Endothelial cell of umbilical vein (primary cell): ENCODE data around the gene PRKAR1B. TPM values are rescaled to one million over a fixed set of nuclear protein-coding genes. Genes with fewer than 3 reads are reported as not detected.

Experiments used
- BruUV-seq: library from RNA; stranded (reverse); fragments of 400-500 nt; replicated peaks from 2 replicates; lab custom pipeline; 2021; lab: Mats Ljungman, UMichigan
- CTCF ChIA-PET: fragments of 300-600, 350-600 bp; sonication (Branson Sonifier 250); formaldehyde crosslinking; loops from one replicate; lab custom pipeline; 2021; ENCODE audit warnings: antibody characterized with exemption, inconsistent platforms; lab: Charles Lee
- POLR2A ChIA-PET: fragments of 300-600, 350-600 bp; sonication (Branson Sonifier 250); formaldehyde crosslinking; loops from one replicate; lab custom pipeline; 2021; ENCODE audit warnings: antibody characterized with exemption, inconsistent platforms; lab: Charles Lee
- DNase-seq: peaks from one replicate; pipeline ENCODE4 v3.0.0-alpha.2; 2011; ENCODE audit warnings: low read depth, low spot score
- FAIRE-seq: peaks from 2 replicates; lab custom pipeline; 2011; peaks lifted over from hg19 to GRCh38; lab: Jason Lieb, UNC
- H2AFZ ChIP-seq: 2 replicates; pipeline ENCODE4 v1.6.0; 2012; ENCODE audit warnings: low read depth, low read length, control low read depth, inconsistent platforms
- H3K27ac ChIP-seq: 2 replicates; pipeline ENCODE4 v1.5.1; 2011; ENCODE audit warnings: low read depth, mild to moderate bottlenecking, control low read depth, low read length, moderate library complexity; ENCODE audit not compliant: insufficient read depth
- H3K27me3 ChIP-seq, 2 experiments: 2 replicates each; pipeline versions ENCODE4 v1.6.0 to v1.6.1; 2011; ENCODE audit warnings: low read length in 2 of 2, mixed read lengths in 1 of 2; ENCODE audit not compliant: control insufficient read depth in 2 of 2, insufficient read depth in 2 of 2
- H3K36me3 ChIP-seq, 2 experiments: 2 replicates in 1 of 2; 3 replicates in 1 of 2; pipeline ENCODE4 v1.5.1; 2011; ENCODE audit warnings: low read length in 2 of 2, mild to moderate bottlenecking in 1 of 2, moderate library complexity in 1 of 2; ENCODE audit not compliant: control insufficient read depth in 2 of 2, insufficient read depth in 2 of 2; ENCODE audit errors: extremely low read depth in 1 of 2
- H3K4me1 ChIP-seq: 3 replicates; pipeline ENCODE4 v1.5.1; 2011; ENCODE audit warnings: mild to moderate bottlenecking, low read length; ENCODE audit not compliant: control insufficient read depth, insufficient read depth; ENCODE audit errors: extremely low read depth
- H3K4me2 ChIP-seq: 2 replicates; pipeline ENCODE4 v1.6.1; 2011; ENCODE audit warnings: low read length, control low read depth, mixed read lengths; ENCODE audit not compliant: insufficient read depth
- H3K4me3 ChIP-seq, 3 experiments: fragments of 200-600 bp in 1 of 3; sonication (generic), shearing (Covaris generic) in 1 of 3; replicated peaks in 1 of 3; 2 replicates each; pipeline ENCODE4 v1.5.1; 2011 to 2016; ENCODE audit warnings: control low read depth in 3 of 3, low read length in 3 of 3, mild to moderate bottlenecking in 2 of 3, inconsistent platforms in 1 of 3, low read depth in 1 of 3, moderate library complexity in 1 of 3; ENCODE audit not compliant: insufficient read depth in 1 of 3
- H3K79me2 ChIP-seq: 2 replicates; pipeline ENCODE4 v1.6.0; 2012; ENCODE audit warnings: low read length, inconsistent platforms; ENCODE audit not compliant: control insufficient read depth, insufficient read depth
- H3K9ac ChIP-seq: replicated peaks from 2 replicates; pipeline ENCODE3; 2011; ENCODE audit warnings: low read length, control low read depth; ENCODE audit not compliant: insufficient read depth; ENCODE audit errors: extremely low read depth
- H3K9me1 ChIP-seq: replicated peaks from 3 replicates; pipeline ENCODE4 v1.6.0; 2011; ENCODE audit warnings: mild to moderate bottlenecking, low read length; ENCODE audit not compliant: control insufficient read depth, insufficient read depth; ENCODE audit errors: extremely low read depth
- H3K9me3 ChIP-seq: replicated peaks from 2 replicates; pipeline ENCODE4 v1.5.1; 2012; ENCODE audit warnings: low read length, inconsistent platforms; ENCODE audit not compliant: control insufficient read depth, insufficient read depth
- H4K20me1 ChIP-seq: replicated peaks from 2 replicates; pipeline ENCODE3; 2011; ENCODE audit warnings: mild to moderate bottlenecking, low read length; ENCODE audit not compliant: control insufficient read depth, insufficient read depth; ENCODE audit errors: extremely low read depth
- CTCF ChIP-seq, 2 donors: IDR thresholded peaks; 1 replicate in 1 of 2; 2 replicates in 1 of 2; pipeline ENCODE4 v1.5.1; 2011; ENCODE audit warnings: low read length in 2 of 2, mild to moderate bottlenecking in 2 of 2, moderate library complexity in 2 of 2, control low read depth in 1 of 2, inconsistent platforms in 1 of 2, low read depth in 1 of 2; ENCODE audit not compliant: insufficient read depth in 1 of 2; ENCODE audit errors: extremely low read depth in 1 of 2
- EZH2 ChIP-seq: IDR thresholded peaks from 2 replicates; pipeline ENCODE4 v1.6.1; 2012; ENCODE audit warnings: borderline replicate concordance, low read depth, mild to moderate bottlenecking, moderate library complexity, low read length, inconsistent platforms; ENCODE audit not compliant: severe bottlenecking
- FOS ChIP-seq: IDR thresholded peaks from 2 replicates; pipeline ENCODE4 v1.6.1; 2011; ENCODE audit warnings: mild to moderate bottlenecking, low read length, moderate library complexity, borderline replicate concordance; ENCODE audit not compliant: insufficient read depth
- GATA2 ChIP-seq: IDR thresholded peaks from 2 replicates; pipeline ENCODE4 v1.7.0; 2011; ENCODE audit warnings: low read depth, mild to moderate bottlenecking, moderate library complexity, mixed read lengths, low read length; ENCODE audit not compliant: insufficient read length, insufficient read depth
- JUN ChIP-seq: IDR thresholded peaks from 2 replicates; pipeline ENCODE4 v1.6.1; 2011; ENCODE audit warnings: borderline replicate concordance, low read depth; ENCODE audit not compliant: insufficient read length, insufficient read depth
- MYC ChIP-seq: IDR thresholded peaks from one replicate; pipeline ENCODE4 v1.6.1; 2011; ENCODE audit warnings: mild to moderate bottlenecking, low read depth, low read length
- POLR2A ChIP-seq: IDR thresholded peaks from 2 replicates; pipeline ENCODE4 v1.6.1; 2012; ENCODE audit warnings: low read depth, mild to moderate bottlenecking, control low read depth, low read length
- POLR2AphosphoS5 ChIP-seq: IDR thresholded peaks from 2 replicates; pipeline ENCODE4 v1.6.1; 2012; ENCODE audit warnings: low read depth, mild to moderate bottlenecking, control low read depth, low read length, moderate library complexity; ENCODE audit not compliant: insufficient read depth
- dilution Hi-C: fragments of 300-500 bp; cut with MboI; formaldehyde crosslinking; loops from one replicate; pipeline ENCODE4 v1.15.0; 2019; ENCODE audit warnings: low sequenced_read_pairs; ENCODE audit not compliant: extremely low pct_ligation_motif_present
- intact Hi-C: fragments of 100-400 bp; cut with micrococcal nuclease; formaldehyde crosslinking; loops from one replicate; pipeline ENCODE4 v1.10.0; 2022
- polyA plus RNA-seq, 4 experiments: library from polyadenylated mRNA; depleted of rRNA in 3 of 4; stranded (reverse) in 3 of 4; unstranded in 1 of 4; fragments of >200 nt; gene quantifications; 2 replicates each; pipeline versions ENCODE4 v1.2.1 to v1.2.3, GENCODE V29; 2011 to 2012; ENCODE audit warnings: missing spikeins in 1 of 4
- total RNA-seq: library from RNA; stranded (reverse); gene quantifications from 2 replicates; pipeline ENCODE4 v1.2.3, GENCODE V29; 2021
- TF ChIP-seq, protein P1 (sequence below): IDR thresholded peaks from 2 replicates; pipeline ENCODE4 v1.6.1; 2011; ENCODE audit not compliant: insufficient read depth, insufficient read length

The PRKAR1B gene
- total and polyA plus RNA-seq, 2 donors (not counting 3 experiments of a cell fraction or from before 2014, with no cell fraction given), result 15.4 to 29.2 TPM

- intact Hi-C loops (no loop called here), dilution Hi-C loops (no loop called here)
- no peak overlapping the region for H3K4me3 ChIP-seq
- H3K9me1 ChIP-seq, result no peaks in the 10 kb centered on the region
- no peaks in the 10 kb centered on the region for H3K27me3 ChIP-seq
- no peak overlapping the region for H3K4me2 ChIP-seq
- H3K9ac ChIP-seq, result no peak overlapping the region
- no peak for TF ChIP-seq POLR2AphosphoS5
- TF ChIP-seq GATA2, result no peak
- TF ChIP-seq POLR2A, result no peak
- no peak for TF ChIP-seq CTCF (IDR thresholded peaks at IDR 0.05; ENCODE audit: extremely low read depth in 1 of 2, insufficient read depth in 1 of 2, low read depth in 1 of 2, low read length in 2 of 2)
- no peak for TF ChIP-seq MYC
- TF ChIP-seq, protein P1, sequence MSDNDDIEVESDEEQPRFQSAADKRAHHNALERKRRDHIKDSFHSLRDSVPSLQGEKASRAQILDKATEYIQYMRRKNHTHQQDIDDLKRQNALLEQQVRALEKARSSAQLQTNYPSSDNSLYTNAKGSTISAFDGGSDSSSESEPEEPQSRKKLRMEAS, result no peak
- no peak for TF ChIP-seq JUN
- TF ChIP-seq FOS, result no peak
- no peak for TF ChIP-seq EZH2
- BruUV-seq, result no TSS peak
- peaks cover 7% of the 10 kb centered on the region for H3K4me1 ChIP-seq
- CTCF ChIA-PET, result interaction anchor here (0.6 kb wide), 1 partner anchor 367 kb away, joined by 4 read pairs; no protein-coding TSS in a partner anchor
- no peaks in the 10 kb centered on the region for H3K9me3 ChIP-seq
- DNase-seq, result no peak
- POLR2A ChIA-PET, result no interaction called here
- FAIRE-seq, result no peak
- H2AFZ ChIP-seq, result no peak overlapping the region
- no peaks in the 10 kb centered on the region for H4K20me1 ChIP-seq
- H3K27ac ChIP-seq, result no peak overlapping the region
- H3K36me3 ChIP-seq, result peaks cover 7 to 8% of the 10 kb centered on the region in 2 experiments
- H3K79me2 ChIP-seq, result peaks cover 47% of the 10 kb centered on the region
Measured at GRCh38 chr7:508461-509170, 218.5 kb downstream of the PRKAR1B start.
